H1 (cell line): Measurements from ENCODE around the gene OSBPL3. TPM values are rescaled to one million over a fixed set of nuclear protein-coding genes. Genes with fewer than 3 reads are reported as not detected.
"Not testable (repeated sequence)": the region's sequence is repeated elsewhere in the genome, so short reads cannot be mapped to it uniquely, and the experiment has no call there.

ENCODE experiments used
- CTCF ChIA-PET: fragments of 300-600 bp; sonication (Branson Sonifier 250); formaldehyde crosslinking; loops from one replicate; lab custom pipeline; 2021; ENCODE audit not compliant: partially characterized antibody; lab: Charles Lee
- POLR2A ChIA-PET: fragments of 300-600 bp; sonication (Branson Sonifier 250); formaldehyde crosslinking; loops from one replicate; lab custom pipeline; 2021; ENCODE audit warnings: inconsistent platforms; ENCODE audit not compliant: partially characterized antibody; lab: Charles Lee
- DNase-seq, 2 experiments: peaks; one replicate each; pipeline versions ENCODE4 v3.0.0 to v3.0.0-alpha.2; 2010 to 2022; ENCODE audit warnings: low spot score in 2 of 2, low read depth in 1 of 2, mixed read lengths in 1 of 2
- FAIRE-seq: peaks from 2 replicates; lab custom pipeline; 2011; peaks lifted over from hg19 to GRCh38; lab: Jason Lieb, UNC
- H2AFZ ChIP-seq: 2 replicates; pipeline ENCODE4 v1.8.1; 2012; ENCODE audit warnings: low read length, inconsistent platforms
- H2AK5ac ChIP-seq: 2 replicates; pipeline ENCODE4 v1.6.1; 2013; ENCODE audit warnings: low read depth, low read length
- H2BK120ac ChIP-seq: replicated peaks from 2 replicates; pipeline ENCODE3; 2013; ENCODE audit warnings: low read depth, low read length, inconsistent platforms
- H2BK12ac ChIP-seq: 2 replicates; pipeline ENCODE4 v1.6.1; 2013; ENCODE audit warnings: low read depth, low read length
- H2BK15ac ChIP-seq: 2 replicates; pipeline ENCODE4 v1.6.1; 2013; ENCODE audit warnings: low read length
- H2BK20ac ChIP-seq: 2 replicates; pipeline ENCODE4 v1.6.1; 2013; ENCODE audit warnings: low read length
- H2BK5ac ChIP-seq: 2 replicates; pipeline ENCODE4 v1.6.1; 2013; ENCODE audit warnings: low read depth, low read length
- H3K14ac ChIP-seq: 2 replicates; pipeline ENCODE4 v1.6.1; 2013; ENCODE audit warnings: inconsistent platforms; ENCODE audit not compliant: insufficient read length
- H3K18ac ChIP-seq: 2 replicates; pipeline ENCODE4 v1.6.1; 2013; ENCODE audit warnings: low read length; ENCODE audit errors: extremely low read depth
- H3K23ac ChIP-seq: 2 replicates; pipeline ENCODE4 v1.6.1; 2013; ENCODE audit warnings: inconsistent platforms; ENCODE audit not compliant: insufficient read length
- H3K23me2 ChIP-seq: 2 replicates; pipeline ENCODE4 v1.6.1; 2013; ENCODE audit warnings: low read depth, low read length
- H3K27ac ChIP-seq: 2 replicates; pipeline ENCODE4 v1.6.1; 2011; ENCODE audit warnings: low read depth, low read length, inconsistent platforms
- H3K27me3 ChIP-seq, 4 experiments: replicated peaks in 1 of 4; 1 replicate in 1 of 4; 2 replicates in 3 of 4; pipeline versions ENCODE4 v1.6.1 to v1.8.1; 2011 to 2013; ENCODE audit warnings: low read length in 3 of 4, mild to moderate bottlenecking in 3 of 4, inconsistent platforms in 2 of 4, mixed read lengths in 2 of 4, moderate library complexity in 1 of 4; ENCODE audit not compliant: control insufficient read depth in 3 of 4, insufficient read depth in 3 of 4; ENCODE audit errors: extremely low read depth in 1 of 4
- H3K36me3 ChIP-seq, 4 experiments: 2 replicates each; pipeline versions ENCODE4 v1.6.1 to v1.8.1; 2011 to 2013; ENCODE audit warnings: mild to moderate bottlenecking in 4 of 4, low read length in 3 of 4, moderate library complexity in 2 of 4, control low read depth in 1 of 4, inconsistent platforms in 1 of 4; ENCODE audit not compliant: insufficient read depth in 4 of 4, control insufficient read depth in 2 of 4
- H3K4ac ChIP-seq: replicated peaks from 2 replicates; pipeline ENCODE3; 2013; ENCODE audit warnings: low read length, low read depth, mixed read lengths, inconsistent platforms; ENCODE audit not compliant: insufficient read length
- H3K4me1 ChIP-seq, 4 experiments: replicated peaks in 1 of 4; 1 replicate in 1 of 4; 2 replicates in 3 of 4; pipeline versions ENCODE4 v1.6.1 to v1.8.1; 2011 to 2013; ENCODE audit warnings: low read length in 3 of 4, inconsistent platforms in 2 of 4, mixed read lengths in 1 of 4; ENCODE audit not compliant: insufficient read depth in 4 of 4, control insufficient read depth in 3 of 4
- H3K4me2 ChIP-seq, 2 experiments: 2 replicates each; pipeline versions ENCODE4 v1.6.1 to v1.8.1; 2011 to 2013; ENCODE audit warnings: low read depth in 2 of 2, low read length in 2 of 2, control low read depth in 1 of 2, inconsistent platforms in 1 of 2, mild to moderate bottlenecking in 1 of 2; ENCODE audit not compliant: insufficient read depth in 1 of 2
- H3K4me3 ChIP-seq, 4 experiments: fragments of 200-600, 300-600 bp in 1 of 4; sonication (generic), shearing (Covaris generic), sonication (Bioruptor Twin) in 1 of 4; 2 replicates each; pipeline versions ENCODE4 v1.5.1 to v1.8.1; 2011 to 2016; ENCODE audit warnings: low read length in 4 of 4, low read depth in 3 of 4, control low read depth in 2 of 4, inconsistent platforms in 2 of 4, mild to moderate bottlenecking in 2 of 4, mixed read lengths in 1 of 4, moderate library complexity in 1 of 4; ENCODE audit not compliant: insufficient read depth in 2 of 4; ENCODE audit errors: extremely low read depth in 1 of 4
- H3K56ac ChIP-seq: replicated peaks from 2 replicates; pipeline ENCODE3; 2013; ENCODE audit warnings: low read depth, mild to moderate bottlenecking, mixed read lengths, low read length, inconsistent platforms; ENCODE audit not compliant: insufficient read length
- H3K79me1 ChIP-seq: 2 replicates; pipeline ENCODE4 v1.6.1; 2013; ENCODE audit warnings: low read depth, low read length, control low read depth
- H3K79me2 ChIP-seq, 2 experiments: 2 replicates each; pipeline versions ENCODE4 v1.6.1 to v1.8.1; 2012 to 2013; ENCODE audit warnings: low read length in 2 of 2, mild to moderate bottlenecking in 2 of 2, inconsistent platforms in 1 of 2; ENCODE audit not compliant: insufficient read depth in 2 of 2, control insufficient read depth in 1 of 2
- H3K9ac ChIP-seq, 4 experiments: replicated peaks in 1 of 4; 1 replicate in 1 of 4; 2 replicates in 3 of 4; pipeline versions ENCODE4 v1.6.1 to v1.8.1; 2011 to 2013; ENCODE audit warnings: low read depth in 3 of 4, low read length in 3 of 4, control low read depth in 2 of 4, mild to moderate bottlenecking in 2 of 4, moderate library complexity in 2 of 4, inconsistent platforms in 1 of 4; ENCODE audit errors: extremely low read depth in 1 of 4
- H3K9me3 ChIP-seq, 2 experiments: 2 replicates each; pipeline versions ENCODE4 v1.6.1 to v1.8.1; 2012 to 2013; ENCODE audit warnings: mild to moderate bottlenecking in 2 of 2, moderate library complexity in 2 of 2, control low read depth in 1 of 2, inconsistent platforms in 1 of 2, low read depth in 1 of 2, low read length in 1 of 2, mixed read lengths in 1 of 2; ENCODE audit not compliant: insufficient read depth in 2 of 2
- H4K20me1 ChIP-seq, 2 experiments: replicated peaks in 1 of 2; 2 replicates each; pipeline versions ENCODE3 to v1.8.1; 2011 to 2013; ENCODE audit warnings: inconsistent platforms in 2 of 2, low read length in 2 of 2, mild to moderate bottlenecking in 1 of 2; ENCODE audit not compliant: insufficient read depth in 2 of 2, control insufficient read depth in 1 of 2
- H4K5ac ChIP-seq: 2 replicates; pipeline ENCODE4 v1.6.1; 2013; ENCODE audit warnings: low read length, low read depth, mixed read lengths, inconsistent platforms; ENCODE audit not compliant: insufficient read length
- H4K8ac ChIP-seq: 2 replicates; pipeline ENCODE4 v1.8.0; 2013; ENCODE audit warnings: mild to moderate bottlenecking, moderate library complexity, low read length, inconsistent platforms; ENCODE audit not compliant: insufficient read depth; ENCODE audit errors: extremely low read depth
- H4K91ac ChIP-seq: replicated peaks from 2 replicates; pipeline ENCODE3; 2013; ENCODE audit warnings: low read length, mixed read lengths, inconsistent platforms; ENCODE audit not compliant: insufficient read length
- WGBS, 2 experiments: shearing (Covaris generic) in 1 of 2; methylation state at CpG; one replicate each; pipeline versions ENCODE4 v1.1.6 to v1.1.7; 2013 to 2015; ENCODE audit warnings: low lambda C conversion rate in 2 of 2, mixed read lengths in 2 of 2, inconsistent platforms in 1 of 2, low coverage in 1 of 2, missing lambda C conversion rate in 1 of 2; ENCODE audit not compliant: insufficient replicate concordance in 2 of 2, insufficient coverage in 1 of 2, insufficient read length in 1 of 2; ENCODE audit errors: extremely low coverage in 1 of 2, missing lambda C conversion rate in 1 of 2; 5-methylcytosine and 5-hydroxymethylcytosine counted together
- polyA plus RNA-seq, 7 experiments: library from polyadenylated mRNA; depleted of rRNA in 3 of 7; stranded (reverse) in 5 of 7; unstranded in 2 of 7; fragments of >200 nt in 5 of 7; fragments of 200-250 nt in 2 of 7; gene quantifications; 1 replicate in 5 of 7; 2 replicates in 1 of 7; 4 replicates in 1 of 7; pipeline versions ENCODE4 v1.2.1 to v1.2.3, GENCODE V29; 2011 to 2013; ENCODE audit warnings: missing spikeins in 2 of 7, mixed read lengths in 2 of 7
- total RNA-seq: library from RNA; stranded (reverse); fragmentation: NEBNext Ultra II Directional; extraction: Animal tissue kit (Norgen Biotek cat#: 25700); gene quantifications from 2 replicates; pipeline ENCODE4 v1.2.1, GENCODE V29; 2021

Gene OSBPL3
- total and polyA plus RNA-seq, 2 of the 8 experiments (the other 6 are each of a cell fraction or from before 2014, with no cell fraction given), result 2.8 to 13.9 TPM

DNA sequence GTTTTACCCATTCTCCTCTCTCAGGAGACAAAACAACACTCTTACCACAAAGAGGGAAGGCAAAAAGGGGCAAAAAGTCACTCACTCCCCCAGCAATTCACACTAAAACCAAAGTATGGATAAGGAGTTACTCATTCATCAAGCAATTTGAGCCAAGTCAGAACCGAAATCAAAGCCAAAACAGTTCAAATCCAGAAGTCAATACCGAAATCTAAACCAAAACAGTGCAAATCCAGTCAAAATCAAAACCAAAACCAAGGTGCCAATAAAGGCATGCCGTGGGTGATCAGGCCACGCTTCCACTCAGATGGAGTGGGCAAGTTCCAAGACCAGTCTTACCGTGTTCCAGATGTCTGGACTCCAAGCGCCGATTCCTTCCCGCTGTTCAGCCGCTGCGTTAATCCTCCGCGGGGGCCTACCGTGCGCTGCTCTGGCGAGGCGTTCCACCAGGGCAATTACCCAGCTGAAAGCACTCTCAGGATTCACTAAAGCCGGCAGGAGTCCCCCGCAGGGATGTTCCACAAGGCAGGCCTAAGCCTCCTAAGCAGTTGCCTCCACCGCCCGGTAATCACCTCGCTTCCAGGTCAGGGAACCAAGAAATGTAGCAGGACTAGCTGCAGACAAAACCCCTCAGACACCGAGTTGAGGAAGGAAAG is 185.1 kb downstream of the OSBPL3 start:
- not testable (repeated sequence) for DNase-seq, H3K9ac ChIP-seq, FAIRE-seq, H3K23me2 ChIP-seq, H2BK15ac ChIP-seq, H3K79me1 ChIP-seq, H2AFZ ChIP-seq, H3K14ac ChIP-seq, H4K5ac ChIP-seq, H2BK5ac ChIP-seq, H3K4me1 ChIP-seq, H3K36me3 ChIP-seq, H2BK20ac ChIP-seq, H2BK12ac ChIP-seq, H4K91ac ChIP-seq, H3K23ac ChIP-seq, H3K27ac ChIP-seq, H4K8ac ChIP-seq, H3K4ac ChIP-seq, H3K18ac ChIP-seq, H2AK5ac ChIP-seq, H2BK120ac ChIP-seq, H3K9me3 ChIP-seq, H3K4me2 ChIP-seq, H3K56ac ChIP-seq, H4K20me1 ChIP-seq, H3K4me3 ChIP-seq, H3K79me2 ChIP-seq, H3K27me3 ChIP-seq
- ChIA-PET POLR2A (interaction anchor here (0.6 kb wide), 1 partner anchor 843 kb away, joined by 3 read pairs; no protein-coding TSS in a partner anchor), CTCF (interaction anchor here (1.2 to 1.3 kb wide), 2 partner anchors 44 to 298 kb away, joined by 3 to 4 read pairs; no protein-coding TSS in a partner anchor)
- WGBS, 2 experiments, result 91% methylated on average over 22 of the region's 22 CpGs; no CpG with 5 or more reads in 1 of the 2 experiments
